Esophagus squamous epithelium (tissue), 4 donors: ENCODE results near the gene STK10.

Experiments
- CTCF ChIP-seq, 6 experiments: fragments of 450-650 bp in 4 of 6; fragments of 200-600 bp in 2 of 6; sonication (generic) in 2 of 6; IDR thresholded peaks; one replicate each; pipeline ENCODE4 v1.5.1; 2016 to 2019; ENCODE audit warnings: antibody characterized with exemption in 6 of 6, mild to moderate bottlenecking in 4 of 6, moderate library complexity in 4 of 6
- POLR2A ChIP-seq, 4 donors: fragments of 450-650 bp; IDR thresholded peaks; one replicate each; pipeline ENCODE4 v1.6.1; 2017; ENCODE audit warnings: antibody characterized with exemption in 4 of 4, mild to moderate bottlenecking in 4 of 4, moderate library complexity in 3 of 4

DNA sequence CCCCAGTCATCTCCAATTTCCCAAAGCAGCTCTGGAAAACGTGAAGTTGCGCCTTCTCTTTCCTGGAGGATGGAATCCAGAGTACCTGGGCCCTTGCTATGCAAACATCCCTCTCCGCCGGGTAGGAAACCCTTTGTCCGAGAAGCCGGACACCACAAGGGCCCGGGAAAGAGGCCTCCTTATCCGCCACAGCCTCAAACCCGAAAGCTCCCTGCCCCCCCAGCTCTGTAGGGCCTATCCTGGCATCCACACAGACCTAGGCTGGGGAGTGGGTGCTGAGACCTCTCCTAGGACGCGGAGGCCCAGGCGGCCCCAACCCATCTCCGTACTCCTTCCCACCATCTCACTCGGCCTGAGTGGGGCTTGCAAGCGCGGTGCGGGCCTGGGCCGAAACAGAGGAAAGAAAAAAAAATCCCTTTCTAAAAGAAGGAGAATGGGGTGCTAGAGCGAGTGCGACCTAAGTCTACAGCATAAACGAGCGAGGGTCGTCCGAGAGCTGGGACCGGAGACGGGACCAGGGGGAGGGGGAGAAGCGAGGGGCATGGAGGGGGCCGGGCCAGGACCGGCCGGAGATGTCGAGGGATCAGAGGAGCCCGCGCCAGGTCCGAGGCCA is 182.2 kb downstream of the STK10 start:
- TF ChIP-seq POLR2A (IDR thresholded peaks at IDR 0.05) (no peak), CTCF (IDR thresholded peaks at IDR 0.05) (no peak)
